ENCODE data around the gene ACVR2B. TPM values are rescaled to one million over a fixed set of nuclear protein-coding genes. Genes with fewer than 3 reads are reported as not detected.

ACVR2B gene
- total RNA-seq, 2 donors from 2014 or later = 108 to 112 TPM

GRCh38 chr3:38528457-38528856 is 74.8 kb downstream of the ACVR2B start:
- H3K4me3 Mint-ChIP-seq = no peak overlapping the region
- Histone ChIP-seq H3K27ac (ENCODE audit: low read depth, low read length) (no peak overlapping the region), H3K4me3 (ENCODE audit: low read length) (no peak overlapping the region), H3K27me3 (ENCODE audit: control insufficient read depth, insufficient read depth, low read length, poor library complexity, severe bottlenecking) (no peaks in the 10 kb centered on the region), H3K4me1 (ENCODE audit: control insufficient read depth, insufficient read depth, low read length) (peaks cover 6% of the 10 kb centered on the region), H3K9me3 (ENCODE audit: control insufficient read depth, low read length) (no peaks in the 10 kb centered on the region), H3K36me3 (ENCODE audit: control insufficient read depth, insufficient read depth, low read length) (peaks cover 22% of the 10 kb centered on the region), H3K9ac (ENCODE audit: extremely low read depth, low read length, poor library complexity, severe bottlenecking) (no peak overlapping the region)
- peaks cover 18% of the 10 kb centered on the region for H3K4me1 Mint-ChIP-seq
- H3K27ac Mint-ChIP-seq = no peak overlapping the region
- H3K36me3 Mint-ChIP-seq (ENCODE audit: low read depth) = peaks cover 23% of the 10 kb centered on the region
- DNase-seq = peak; percentile 77
- TF ChIP-seq CTCF (conservative IDR thresholded peaks at IDR 0.05) = peak; percentile 69
- no peaks in the 10 kb centered on the region for H3K27me3 Mint-ChIP-seq (ENCODE audit: insufficient read depth)
- WGBS, 2 experiments (ENCODE audit: insufficient coverage in 1 of 2, insufficient read length in 1 of 2) = 91 to 100% methylated on average over 1 of the region's 1 CpG
- no peaks in the 10 kb centered on the region for H3K9me3 Mint-ChIP-seq

GRCh38 chr3:38532529-38532928 is 78.8 kb downstream of the ACVR2B start:
- Histone ChIP-seq H3K36me3 (ENCODE audit: control insufficient read depth, insufficient read depth, low read length) (no peaks in the 10 kb centered on the region), H3K9me3 (ENCODE audit: control insufficient read depth, low read length) (peaks cover 6% of the 10 kb centered on the region), H3K4me1 (ENCODE audit: control insufficient read depth, insufficient read depth, low read length) (peaks cover 8% of the 10 kb centered on the region), H3K9ac (ENCODE audit: extremely low read depth, low read length, poor library complexity, severe bottlenecking) (no peak overlapping the region), H3K4me3 (ENCODE audit: low read length) (no peak overlapping the region), H3K27me3 (ENCODE audit: control insufficient read depth, insufficient read depth, low read length, poor library complexity, severe bottlenecking) (no peaks in the 10 kb centered on the region), H3K27ac (ENCODE audit: low read depth, low read length) (no peak overlapping the region)
- peaks cover 24% of the 10 kb centered on the region for H3K4me1 Mint-ChIP-seq
- WGBS, 2 experiments (ENCODE audit: insufficient coverage in 1 of 2, insufficient read length in 1 of 2) = 43 to 75% methylated on average over 1 to 3 of the region's 3 CpGs
- H3K9me3 Mint-ChIP-seq = peaks cover 16% of the 10 kb centered on the region
- TF ChIP-seq CTCF (conservative IDR thresholded peaks at IDR 0.05) = no peak
- no peaks in the 10 kb centered on the region for H3K27me3 Mint-ChIP-seq (ENCODE audit: insufficient read depth)
- H3K27ac Mint-ChIP-seq = no peak overlapping the region
- peaks cover 19% of the 10 kb centered on the region for H3K36me3 Mint-ChIP-seq (ENCODE audit: low read depth)
- no peak for DNase-seq
- H3K4me3 Mint-ChIP-seq = no peak overlapping the region

GRCh38 chr3:38533285-38533976 is 79.7 kb downstream of the ACVR2B start:
- Histone ChIP-seq H3K9ac (ENCODE audit: extremely low read depth, low read length, poor library complexity, severe bottlenecking) (no peak overlapping the region), H3K27me3 (ENCODE audit: control insufficient read depth, insufficient read depth, low read length, poor library complexity, severe bottlenecking) (no peaks in the 10 kb centered on the region), H3K27ac (ENCODE audit: low read depth, low read length) (no peak overlapping the region), H3K4me3 (ENCODE audit: low read length) (no peak overlapping the region), H3K9me3 (ENCODE audit: control insufficient read depth, low read length) (peaks cover 6% of the 10 kb centered on the region), H3K36me3 (ENCODE audit: control insufficient read depth, insufficient read depth, low read length) (no peaks in the 10 kb centered on the region), H3K4me1 (ENCODE audit: control insufficient read depth, insufficient read depth, low read length) (peaks cover 8% of the 10 kb centered on the region)
- no peak overlapping the region for H3K27ac Mint-ChIP-seq
- no peaks in the 10 kb centered on the region for H3K27me3 Mint-ChIP-seq (ENCODE audit: insufficient read depth)
- 74 to 89% methylated on average over 5 to 12 of the region's 13 CpGs for WGBS, 2 experiments (ENCODE audit: insufficient coverage in 1 of 2, insufficient read length in 1 of 2)
- H3K9me3 Mint-ChIP-seq = peaks cover 16% of the 10 kb centered on the region
- peaks cover 19% of the 10 kb centered on the region for H3K36me3 Mint-ChIP-seq (ENCODE audit: low read depth)
- no peak for TF ChIP-seq CTCF (conservative IDR thresholded peaks at IDR 0.05)
- peaks cover 24% of the 10 kb centered on the region for H3K4me1 Mint-ChIP-seq
- H3K4me3 Mint-ChIP-seq = no peak overlapping the region
- DNase-seq = peak; percentile 71
